ENCODE measurements around the gene IGSF3. TPM values are rescaled to one million over a fixed set of nuclear protein-coding genes. Genes with fewer than 3 reads are reported as not detected.
A peak's percentile ranks its signal among the peaks of the same experiment; 100 is the strongest.

IGSF3 gene
- total RNA-seq, 1 experiment from 2014 or later = 4.0 TPM

DNA sequence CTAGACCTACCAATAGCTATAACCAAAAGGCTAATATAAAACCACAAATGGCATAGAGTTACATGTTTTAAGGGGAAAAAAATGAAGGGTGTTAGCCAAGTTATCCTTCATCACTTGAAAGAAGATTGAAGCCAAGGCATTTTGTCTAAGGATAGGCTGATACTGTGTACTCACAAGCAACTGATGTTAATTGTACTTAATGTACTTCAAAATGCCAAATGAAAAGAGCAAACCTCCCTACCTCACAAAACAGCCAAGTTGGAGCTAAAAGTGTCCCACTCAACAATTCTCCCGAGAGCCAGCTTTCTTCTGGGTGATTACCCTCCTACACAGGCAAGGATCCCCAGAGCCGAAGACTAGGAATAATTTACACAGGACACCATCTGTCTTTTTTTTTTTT is 4.4 kb upstream of the IGSF3 start:
- peaks cover 2% of the 10 kb centered on the region for H3K4me1 ChIP-seq (ENCODE audit: insufficient read depth, low read length, poor library complexity, severe bottlenecking)
- ChIA-PET POLR2A (ENCODE audit: low non-redundant PET) (no interaction called here), CTCF (interaction anchor here (0.6 to 1.3 kb wide), 2 partner anchors 97 to 181 kb away, joined by 4 to 6 read pairs; no protein-coding TSS in a partner anchor)
- no peak for DNase-seq (ENCODE audit: low spot score)
- no peak overlapping the region for H3K27ac ChIP-seq (ENCODE audit: low read depth, low read length, poor library complexity, severe bottlenecking)
- TF ChIP-seq, protein P1, sequence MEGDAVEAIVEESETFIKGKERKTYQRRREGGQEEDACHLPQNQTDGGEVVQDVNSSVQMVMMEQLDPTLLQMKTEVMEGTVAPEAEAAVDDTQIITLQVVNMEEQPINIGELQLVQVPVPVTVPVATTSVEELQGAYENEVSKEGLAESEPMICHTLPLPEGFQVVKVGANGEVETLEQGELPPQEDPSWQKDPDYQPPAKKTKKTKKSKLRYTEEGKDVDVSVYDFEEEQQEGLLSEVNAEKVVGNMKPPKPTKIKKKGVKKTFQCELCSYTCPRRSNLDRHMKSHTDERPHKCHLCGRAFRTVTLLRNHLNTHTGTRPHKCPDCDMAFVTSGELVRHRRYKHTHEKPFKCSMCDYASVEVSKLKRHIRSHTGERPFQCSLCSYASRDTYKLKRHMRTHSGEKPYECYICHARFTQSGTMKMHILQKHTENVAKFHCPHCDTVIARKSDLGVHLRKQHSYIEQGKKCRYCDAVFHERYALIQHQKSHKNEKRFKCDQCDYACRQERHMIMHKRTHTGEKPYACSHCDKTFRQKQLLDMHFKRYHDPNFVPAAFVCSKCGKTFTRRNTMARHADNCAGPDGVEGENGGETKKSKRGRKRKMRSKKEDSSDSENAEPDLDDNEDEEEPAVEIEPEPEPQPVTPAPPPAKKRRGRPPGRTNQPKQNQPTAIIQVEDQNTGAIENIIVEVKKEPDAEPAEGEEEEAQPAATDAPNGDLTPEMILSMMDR (conservative IDR thresholded peaks at IDR 0.05; ENCODE audit: low read depth, low read length) = no peak
- TF ChIP-seq EZH2 (IDR thresholded peaks at IDR 0.05; ENCODE audit: borderline replicate concordance, low read depth, low read length, poor library complexity, severe bottlenecking) = no peak
- no peak overlapping the region for H3K4me3 ChIP-seq (ENCODE audit: low read depth, low read length, poor library complexity, severe bottlenecking)
- H3K27me3 ChIP-seq (replicated peaks; ENCODE audit: insufficient read depth, low read depth, low read length, poor library complexity) = peaks cover 1% of the 10 kb centered on the region
- intact Hi-C loops (cut with micrococcal nuclease; ENCODE audit: unreplicated experiment) = no loop called here
- no TSS peak for BruUV-seq (replicated peaks)
- H3K9me3 ChIP-seq (ENCODE audit: low read depth, low read length, poor library complexity, severe bottlenecking) = no peaks in the 10 kb centered on the region
- H3K36me3 ChIP-seq (ENCODE audit: insufficient read depth, low read length, poor library complexity, severe bottlenecking) = no peaks in the 10 kb centered on the region

DNA sequence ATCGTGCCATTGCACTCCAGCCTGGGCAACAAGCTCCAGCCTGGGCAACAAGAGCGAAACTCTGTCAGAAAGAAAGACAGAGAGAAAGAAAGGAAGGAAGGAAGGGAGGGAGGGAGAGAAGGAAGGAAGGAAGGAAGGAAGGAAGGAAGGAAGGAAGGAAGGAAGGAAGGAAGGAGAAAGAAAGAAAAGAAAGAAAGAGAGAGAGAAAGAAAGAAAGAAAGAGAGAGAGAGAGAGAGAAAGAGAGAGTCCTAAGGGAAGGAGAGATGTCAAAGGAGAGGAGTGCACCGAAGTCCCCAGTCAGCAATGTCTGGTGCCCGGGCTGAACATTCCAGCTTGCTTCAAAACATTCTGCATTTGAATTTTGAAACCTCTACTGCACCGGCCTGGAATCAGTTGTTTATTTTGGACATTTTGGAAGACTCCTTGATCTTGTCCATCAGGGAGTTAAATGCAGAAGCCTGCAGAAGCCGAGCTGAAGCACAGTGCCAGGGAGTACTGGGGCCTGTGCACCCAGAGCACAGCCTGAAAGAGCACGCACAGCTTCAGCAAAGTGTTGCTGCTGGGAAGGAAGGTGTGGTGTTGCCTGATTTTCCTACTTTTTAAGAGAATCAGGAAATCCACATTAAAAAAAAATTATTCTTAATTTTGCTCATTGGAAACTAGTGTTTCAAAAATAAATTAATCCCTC is 3.7 kb upstream of the IGSF3 start:
- intact Hi-C loops (cut with micrococcal nuclease; ENCODE audit: unreplicated experiment) = no loop called here
- Histone ChIP-seq H3K4me3 (ENCODE audit: low read depth, low read length, poor library complexity, severe bottlenecking) (no peak overlapping the region), H3K9me3 (ENCODE audit: low read depth, low read length, poor library complexity, severe bottlenecking) (no peaks in the 10 kb centered on the region), H3K27ac (ENCODE audit: low read depth, low read length, poor library complexity, severe bottlenecking) (no peak overlapping the region), H3K36me3 (ENCODE audit: insufficient read depth, low read length, poor library complexity, severe bottlenecking) (no peaks in the 10 kb centered on the region), H3K4me1 (ENCODE audit: insufficient read depth, low read length, poor library complexity, severe bottlenecking) (peaks cover 9% of the 10 kb centered on the region), H3K27me3 (replicated peaks; ENCODE audit: insufficient read depth, low read depth, low read length, poor library complexity) (peaks cover 8% of the 10 kb centered on the region)
- ChIA-PET CTCF (interaction anchor here (0.6 kb wide), 1 partner anchor 182 kb away, joined by 6 read pairs; no protein-coding TSS in a partner anchor), POLR2A (ENCODE audit: low non-redundant PET) (no interaction called here)
- TF ChIP-seq EZH2 (IDR thresholded peaks at IDR 0.05; ENCODE audit: borderline replicate concordance, low read depth, low read length, poor library complexity, severe bottlenecking) = no peak
- TF ChIP-seq, protein P1 (conservative IDR thresholded peaks at IDR 0.05; ENCODE audit: low read depth, low read length) = no peak
- BruUV-seq (replicated peaks) = no TSS peak
- DNase-seq (ENCODE audit: low spot score) = no peak

DNA sequence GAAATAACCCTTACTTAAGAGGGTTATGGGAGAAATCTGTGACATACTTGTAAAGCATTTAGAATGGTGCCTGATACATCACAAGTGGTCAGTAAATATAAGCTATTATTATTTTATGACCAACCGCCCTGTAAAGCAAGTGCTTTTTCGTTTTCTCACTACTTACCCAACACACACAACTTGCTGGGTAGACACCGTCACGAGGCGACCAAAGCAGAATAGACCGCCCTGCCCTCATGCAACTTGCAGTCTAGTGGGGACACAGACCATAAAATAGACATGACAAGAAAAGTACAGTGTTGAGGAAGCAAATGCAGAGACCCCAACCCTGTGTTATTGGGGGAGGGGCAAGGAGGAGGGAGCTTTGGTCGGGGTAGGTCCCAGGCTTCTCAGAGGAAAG is 744 bp upstream of the IGSF3 start:
- TF ChIP-seq, protein P1 (conservative IDR thresholded peaks at IDR 0.05; ENCODE audit: low read depth, low read length) = no peak
- TF ChIP-seq EZH2 (IDR thresholded peaks at IDR 0.05; ENCODE audit: borderline replicate concordance, low read depth, low read length, poor library complexity, severe bottlenecking) = no peak
- no peak overlapping the region for H3K27ac ChIP-seq (ENCODE audit: low read depth, low read length, poor library complexity, severe bottlenecking)
- ChIA-PET CTCF (no interaction called here), POLR2A (ENCODE audit: low non-redundant PET) (no interaction called here)
- intact Hi-C loops (cut with micrococcal nuclease; ENCODE audit: unreplicated experiment) = no loop called here
- H3K27me3 ChIP-seq (replicated peaks; ENCODE audit: insufficient read depth, low read depth, low read length, poor library complexity) = peaks cover 14% of the 10 kb centered on the region
- H3K36me3 ChIP-seq (ENCODE audit: insufficient read depth, low read length, poor library complexity, severe bottlenecking) = no peaks in the 10 kb centered on the region
- peaks cover 9% of the 10 kb centered on the region for H3K4me1 ChIP-seq (ENCODE audit: insufficient read depth, low read length, poor library complexity, severe bottlenecking)
- peak overlapping the region; percentile 68 for H3K4me3 ChIP-seq (ENCODE audit: low read depth, low read length, poor library complexity, severe bottlenecking)
- no peak for DNase-seq (ENCODE audit: low spot score)
- H3K9me3 ChIP-seq (ENCODE audit: low read depth, low read length, poor library complexity, severe bottlenecking) = no peaks in the 10 kb centered on the region
- BruUV-seq (replicated peaks) = no TSS peak

All from A673 (cell line).